GM21717 (cell line): ENCODE data around the gene MYLK3.
A peak's percentile ranks its signal among the peaks of the same experiment; 100 is the strongest.
"Not testable (repeated sequence)": the region's sequence is repeated elsewhere in the genome, so short reads cannot be mapped to it uniquely, and the experiment has no call there.

Experiments used
- ATAC-seq: cut with Tn5 transposase; IDR thresholded peaks from one replicate; pipeline ENCODE4 v1.9.1; 2021; ENCODE audit warnings: mild to moderate bottlenecking, moderate library complexity; ENCODE audit not compliant: unreplicated experiment

MYLK3 gene

DNA sequence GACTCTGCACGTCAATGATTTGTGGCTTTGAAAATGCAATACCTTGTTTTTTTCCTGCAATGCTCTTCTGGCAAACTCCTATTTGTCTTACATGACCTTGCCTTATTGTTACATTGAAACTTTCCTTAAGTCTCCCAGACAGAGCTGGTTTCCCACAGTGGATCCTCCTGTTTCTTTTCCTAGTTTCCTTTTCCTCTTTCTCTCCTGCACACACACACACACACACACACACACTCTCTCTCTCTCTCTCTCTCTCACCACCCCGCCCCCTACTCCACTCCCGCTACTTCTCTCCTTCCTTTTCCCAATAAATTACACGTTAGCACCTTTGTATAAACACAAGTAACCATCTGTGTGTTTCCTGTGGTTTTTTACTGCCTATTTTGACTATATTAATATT lies 56.4 kb downstream of the MYLK3 start:
- ATAC-seq = no peak

DNA sequence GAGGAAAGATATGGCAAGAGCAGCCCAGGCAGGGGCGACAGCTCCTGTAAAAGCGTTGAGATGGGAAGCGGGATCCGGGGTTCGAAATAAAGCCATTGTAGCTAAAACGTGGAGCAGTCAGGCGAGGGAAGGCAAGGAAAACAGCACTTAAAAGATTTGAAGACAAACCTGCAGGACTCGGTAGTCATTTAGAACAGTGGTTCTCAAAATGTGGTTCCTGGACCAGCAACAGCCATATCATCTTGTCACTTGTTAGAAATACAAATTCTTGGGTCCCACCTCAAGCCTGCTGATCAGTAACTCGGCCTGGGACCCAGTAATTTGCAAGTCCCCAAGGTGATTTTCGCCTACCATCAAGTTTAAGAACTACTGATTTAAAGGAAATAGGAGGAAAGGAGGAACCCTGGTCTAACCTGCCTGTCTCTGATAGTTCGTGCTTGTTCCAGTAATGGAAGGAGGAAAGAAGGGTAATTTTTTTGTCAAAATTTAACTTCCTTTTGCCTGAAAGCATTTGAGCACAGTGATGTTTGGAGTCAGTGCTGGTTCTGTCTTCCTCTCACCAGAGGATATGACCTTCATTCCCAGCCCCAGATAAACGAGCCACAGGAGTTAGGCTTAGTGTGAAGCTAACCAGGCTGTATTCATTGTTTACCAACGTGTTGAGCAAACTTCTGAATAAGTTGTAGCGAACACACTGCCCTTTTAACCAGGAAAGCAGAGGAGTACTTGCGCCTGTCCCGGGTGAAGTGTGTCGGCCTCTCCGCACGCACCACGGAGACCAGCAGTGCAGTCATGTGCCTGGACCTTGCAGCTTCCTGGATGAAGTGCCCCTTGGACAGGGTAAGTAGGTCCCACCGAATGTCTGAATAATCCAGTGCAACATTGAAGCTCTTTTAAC lies 57.6 kb downstream of the MYLK3 start:
- ATAC-seq = no peak

DNA sequence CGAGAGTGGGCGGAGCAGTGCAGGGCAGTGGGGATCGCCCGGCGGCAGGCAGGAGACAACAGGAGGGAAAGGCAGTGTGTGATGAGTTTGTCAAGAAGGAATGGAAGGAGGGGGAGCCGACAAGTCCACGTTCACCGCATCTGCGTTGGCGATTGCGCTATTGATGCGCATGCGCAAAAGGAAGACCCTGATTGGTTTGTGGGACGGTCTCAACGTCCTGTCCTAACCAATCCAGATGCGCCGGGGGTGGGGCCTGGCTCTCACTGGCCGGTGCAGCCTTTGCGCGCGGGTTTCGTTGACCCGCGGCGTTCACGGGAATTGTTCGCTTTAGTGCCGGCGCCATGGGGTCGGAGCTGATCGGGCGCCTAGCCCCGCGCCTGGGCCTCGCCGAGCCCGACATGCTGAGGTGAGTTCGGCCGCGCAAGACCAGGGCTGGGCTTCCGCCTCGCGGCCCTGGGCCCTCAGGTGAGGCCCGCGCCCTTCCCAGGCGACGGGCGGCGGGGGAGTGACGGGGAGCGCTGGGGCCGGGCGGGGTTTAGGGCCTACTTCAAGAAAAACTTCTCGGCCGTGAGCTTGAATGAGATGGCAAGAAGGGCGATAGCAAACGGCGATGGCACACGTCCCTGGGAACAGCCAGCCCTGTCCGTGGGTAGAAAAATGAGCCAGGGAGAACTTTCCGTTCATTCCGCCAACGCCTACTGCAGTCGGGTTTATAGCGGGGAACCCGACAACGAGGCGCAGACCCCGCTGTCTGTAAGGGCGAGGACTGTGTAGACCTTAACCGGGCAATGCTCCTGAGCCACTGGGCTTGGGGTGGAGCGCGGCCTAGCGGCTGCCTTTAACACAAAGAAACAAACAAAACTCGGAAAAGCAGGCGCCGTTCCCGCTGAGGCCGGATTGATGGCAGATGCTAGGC lies 58.5 kb downstream of the MYLK3 start, which contains the start of gene ORC6:
Gene ORC6 (plus strand): TSS at position 295 of the 916 bp plus-strand sequence. CDS start 47 bp downstream, at position 342.
- ATAC-seq = peak; percentile 74

DNA sequence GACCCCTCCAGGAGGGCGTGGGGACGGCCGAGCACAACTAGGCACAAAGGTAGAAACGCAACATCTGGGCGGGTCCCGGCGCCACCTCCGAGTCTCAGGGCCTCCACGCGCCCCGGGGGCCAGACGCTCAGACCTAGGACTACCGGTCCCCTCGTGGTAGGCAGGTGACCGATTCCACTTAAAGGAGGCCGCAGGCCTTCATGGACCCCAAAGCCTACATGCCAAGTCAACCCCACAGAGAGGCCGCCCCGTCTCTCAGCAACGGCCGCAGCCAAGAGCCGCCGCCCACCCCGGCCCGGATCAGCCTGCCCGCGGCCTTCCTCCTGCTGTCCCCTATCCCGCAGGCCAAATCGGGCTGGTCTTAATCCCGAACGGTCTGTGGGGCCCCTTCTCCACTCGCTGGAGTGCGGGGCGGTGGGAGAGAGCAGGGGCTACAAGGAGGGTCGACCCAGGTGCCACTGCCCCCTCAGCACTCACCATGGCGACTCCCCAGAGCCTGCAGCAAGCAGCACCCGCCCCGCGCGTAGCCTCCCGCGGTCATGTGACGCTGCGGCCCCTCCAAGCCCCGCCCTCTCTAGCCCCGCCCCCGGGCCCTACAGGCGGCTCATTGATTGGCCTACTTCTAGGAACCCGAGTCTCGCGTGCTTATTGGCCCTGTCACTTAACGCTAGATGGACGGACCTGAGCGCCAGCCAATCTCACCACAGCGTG lies 59.3 kb downstream of the MYLK3 start, which contains the start of gene VPS35:
Gene VPS35 (minus strand): TSS at position 525 of the 711 bp plus-strand sequence. CDS start 45 bp downstream, at position 480.
- ATAC-seq = peak; percentile 79

DNA sequence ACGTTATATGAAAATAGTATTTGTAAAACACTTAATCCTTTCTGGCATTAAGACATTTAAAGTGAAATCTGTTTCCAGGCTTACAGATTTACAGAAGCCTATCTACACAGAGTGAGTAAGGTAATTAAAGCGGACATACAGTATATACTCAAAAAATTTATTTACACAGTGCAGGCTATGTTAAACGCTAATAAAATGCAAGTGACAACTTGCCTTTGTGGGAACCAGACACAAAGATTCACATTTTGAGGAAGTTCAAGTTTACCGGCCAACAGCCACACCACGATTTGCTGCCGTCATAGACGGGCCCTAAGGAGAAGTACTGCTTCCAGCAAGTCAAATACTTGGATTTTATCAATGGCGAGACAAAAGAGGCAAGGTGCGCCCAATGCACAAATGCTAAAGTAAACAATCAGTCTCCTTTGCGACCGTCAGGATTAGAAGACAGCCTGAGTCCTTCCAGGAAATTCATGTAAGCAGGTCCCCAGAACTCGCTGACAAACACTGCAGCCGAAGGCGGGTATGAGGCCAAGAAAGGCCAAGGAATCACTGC lies 60.0 kb downstream of the MYLK3 start:
- ATAC-seq = no peak

DNA sequence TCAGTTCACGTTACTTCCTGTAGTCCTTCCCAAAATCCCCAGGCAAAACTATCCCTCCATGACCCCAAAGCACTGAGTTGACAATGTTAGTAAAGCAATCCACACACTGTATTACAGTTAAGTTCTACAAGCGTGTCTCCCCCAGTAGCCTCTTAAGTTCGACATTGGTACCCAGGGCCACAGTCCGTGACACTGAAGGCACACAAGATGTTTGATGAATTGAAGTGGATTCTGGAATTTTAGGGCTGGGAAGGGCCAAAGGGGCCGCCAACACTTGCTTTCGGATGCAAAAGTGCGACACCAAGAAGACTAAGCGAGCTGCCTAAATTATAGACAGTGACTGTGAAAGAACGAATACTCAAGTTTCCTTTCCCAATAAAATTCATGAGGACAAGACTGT lies 60.7 kb downstream of the MYLK3 start:
- no peak for ATAC-seq

DNA sequence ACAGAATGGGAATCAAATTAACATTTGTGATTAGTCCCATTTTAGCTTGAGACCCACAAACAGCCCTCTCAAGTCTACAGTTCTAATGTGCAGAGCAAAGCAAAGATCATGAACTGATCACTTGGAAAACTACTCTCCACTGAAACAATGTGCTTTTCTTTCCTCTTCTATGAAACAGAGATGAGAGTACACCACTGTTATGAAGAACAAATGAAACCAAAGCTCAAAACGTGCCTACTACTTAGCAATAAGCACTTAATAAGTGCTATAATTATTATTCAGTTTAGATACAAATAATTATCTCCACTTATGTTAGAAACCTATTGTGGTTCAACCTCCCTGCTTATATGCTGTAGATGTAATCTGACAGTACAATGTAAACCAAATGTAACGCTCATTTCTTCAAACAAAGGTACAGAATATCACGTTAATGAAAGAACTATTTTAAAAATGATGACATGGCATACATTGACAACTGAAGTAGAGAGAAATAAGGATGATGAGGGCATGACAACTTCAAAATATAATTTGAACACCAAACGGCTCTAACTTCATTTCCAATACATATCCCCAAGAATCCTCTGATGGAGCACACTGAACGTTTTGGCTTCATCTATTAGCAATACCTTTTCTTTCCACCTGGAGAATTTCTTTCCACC lies 61.2 kb downstream of the MYLK3 start:
- no peak for ATAC-seq

DNA sequence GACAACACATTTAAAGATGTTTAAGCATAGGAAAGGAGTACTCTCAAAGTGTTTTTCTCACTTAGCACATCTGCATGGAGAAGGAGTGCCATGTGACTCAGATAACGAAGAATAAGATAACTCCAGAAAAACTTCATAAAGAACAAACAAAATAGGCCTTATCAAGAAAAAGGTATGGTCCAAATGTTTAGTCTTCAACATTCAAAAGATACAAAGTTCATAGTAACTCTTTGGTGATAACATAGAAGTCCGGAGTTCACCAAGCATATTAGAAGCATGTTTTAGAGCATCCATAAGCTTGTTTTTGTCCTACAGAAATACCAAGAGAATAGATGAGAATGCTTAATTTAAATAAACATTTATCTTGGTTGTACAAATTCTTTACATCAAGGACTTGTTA lies 66.3 kb downstream of the MYLK3 start:
- not testable (repeated sequence) for ATAC-seq

DNA sequence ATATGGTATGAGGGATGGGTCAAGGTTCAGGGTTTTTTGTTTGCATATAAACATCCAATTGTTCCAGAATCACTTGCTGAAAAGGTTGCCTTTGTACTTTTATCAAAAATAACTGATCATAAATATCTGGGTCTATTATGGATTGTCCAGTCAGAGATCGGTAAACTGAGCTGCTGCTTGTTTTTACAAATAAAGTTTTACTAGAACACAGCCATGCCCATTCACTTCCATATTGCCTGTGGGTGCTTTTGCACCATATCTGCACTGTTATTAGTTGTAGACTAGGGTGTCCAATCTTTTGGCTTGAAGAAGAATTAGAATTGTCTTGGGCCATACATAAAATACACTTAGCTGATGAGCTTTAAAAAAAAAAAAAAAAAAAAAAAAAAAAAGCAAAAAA lies 70.2 kb downstream of the MYLK3 start:
- ATAC-seq = not testable (repeated sequence)

DNA sequence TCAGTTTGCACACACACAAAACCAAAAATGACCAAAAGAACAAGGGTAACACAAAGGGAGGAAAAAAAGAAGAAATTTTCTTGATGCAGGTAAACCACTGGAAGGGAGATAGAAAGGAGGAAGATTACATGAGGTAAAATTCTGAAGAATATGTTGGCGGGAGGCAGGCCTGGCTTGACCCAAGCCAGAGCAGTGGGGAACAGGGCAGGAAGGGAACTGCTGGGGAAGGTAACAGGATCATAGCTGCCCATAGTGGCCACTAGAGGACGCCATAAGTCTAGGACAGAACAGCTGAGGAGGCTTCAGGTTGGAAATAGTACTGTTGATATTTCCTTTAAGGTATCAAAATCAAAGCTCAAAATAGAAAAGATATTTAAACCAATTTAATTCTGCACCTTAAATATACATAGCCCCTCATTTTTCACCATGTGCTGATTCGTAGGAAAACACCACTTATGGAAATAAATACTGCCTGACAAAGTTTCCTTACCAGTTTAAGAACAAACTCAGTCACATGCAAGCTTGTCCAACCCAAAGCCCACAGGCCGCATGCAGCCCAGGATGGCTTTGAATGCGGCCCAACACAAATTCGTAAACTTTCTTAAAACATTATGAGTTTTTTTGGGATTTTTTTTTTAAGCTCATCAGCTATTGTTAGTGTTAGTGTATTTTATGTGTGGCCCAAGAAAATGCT lies 74.7 kb downstream of the MYLK3 start:
- peak; percentile 80 for ATAC-seq

DNA sequence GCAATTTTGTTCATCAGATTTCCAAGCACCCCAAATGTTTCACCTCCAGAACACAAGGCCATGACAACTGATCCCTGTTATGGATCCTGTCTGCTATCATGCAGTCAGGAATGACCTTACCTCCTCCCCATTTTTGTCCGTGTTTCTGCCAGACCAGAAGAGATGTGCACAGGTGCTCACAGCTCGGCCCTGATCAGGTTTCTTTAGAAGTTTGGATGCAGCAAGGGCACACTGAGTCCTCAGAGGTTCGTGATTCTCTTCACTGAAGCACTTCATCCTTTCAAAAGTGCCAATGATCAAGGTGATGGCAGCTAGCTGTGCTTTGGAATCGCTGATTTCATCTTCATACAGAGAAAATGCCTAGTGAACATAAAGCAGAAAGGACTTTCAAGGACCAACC lies 86.0 kb downstream of the MYLK3 start:
- ATAC-seq = no peak

DNA sequence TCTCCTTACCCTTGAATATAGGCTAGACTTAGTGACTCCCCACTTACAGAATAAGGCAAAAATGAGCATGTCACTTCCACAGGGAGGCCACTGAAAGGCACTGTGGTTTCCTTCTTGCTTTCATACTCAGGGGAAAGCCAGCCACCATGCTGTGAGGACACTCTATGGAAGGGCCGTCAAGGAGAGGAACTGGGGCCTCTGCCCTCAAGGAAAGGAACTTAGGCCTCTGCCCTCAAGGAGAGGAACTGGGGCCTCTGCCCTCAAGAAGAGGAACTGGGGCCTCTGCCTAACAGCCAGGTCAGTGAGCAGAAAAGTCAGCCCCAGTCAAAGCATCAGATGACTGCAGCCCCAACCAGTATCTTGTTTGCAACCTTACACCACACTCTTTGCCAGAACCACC lies 89.2 kb downstream of the MYLK3 start:
- peak; percentile 95 for ATAC-seq
